GM19099 (cell line): ENCODE measurements around the gene SEMA7A.

Source experiments
- POLR2A ChIP-seq: IDR thresholded peaks from 3 replicates; pipeline ENCODE4 v1.6.1; 2011; ENCODE audit warnings: low read depth; ENCODE audit not compliant: insufficient read length; ENCODE audit errors: extremely low read depth

Gene SEMA7A

DNA sequence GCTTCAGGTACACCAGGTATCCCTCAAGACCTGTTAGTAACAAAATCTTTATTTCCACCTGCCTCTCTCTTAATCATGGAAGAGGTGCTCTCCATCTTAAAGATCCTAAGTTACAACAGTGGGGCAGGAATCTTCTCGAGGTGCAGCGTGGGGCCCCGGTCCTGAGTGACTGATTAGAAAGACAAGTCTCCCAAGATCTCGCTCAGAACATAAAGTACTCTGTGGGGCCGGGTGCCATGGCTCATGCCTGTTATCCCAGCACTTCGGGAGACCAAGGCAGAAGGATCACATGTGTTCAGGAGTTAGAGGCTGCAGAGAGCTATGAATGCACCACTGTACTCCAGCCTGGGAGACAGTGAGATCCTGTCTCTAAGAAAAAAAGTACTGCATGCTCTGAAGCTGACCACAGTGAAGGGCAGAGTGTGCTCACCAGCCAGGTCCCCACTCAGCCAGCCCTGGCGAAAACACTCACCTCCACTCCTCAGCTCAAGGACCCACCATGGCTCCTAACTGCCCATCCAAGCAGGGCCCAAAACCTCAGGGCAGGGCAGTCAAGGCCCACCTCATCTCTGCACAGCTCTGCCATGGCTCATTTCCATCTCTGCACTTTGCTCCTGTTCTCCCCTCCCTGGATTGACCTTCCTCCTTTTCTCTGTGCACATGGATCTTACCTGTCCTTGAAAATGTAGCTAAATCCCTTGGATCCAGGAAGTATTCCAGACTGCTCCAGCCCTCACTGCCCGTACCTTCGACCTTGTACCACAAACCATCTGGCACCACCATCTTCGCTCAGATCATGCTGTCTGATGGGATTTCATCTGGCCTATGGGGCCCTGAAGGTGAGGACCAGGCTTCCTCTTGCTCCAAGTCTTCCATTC lies 7.1 kb downstream of the SEMA7A start:
- peak; percentile 26 for TF ChIP-seq POLR2A

GRCh38 chr15:74425630-74426029 lies 8.1 kb downstream of the SEMA7A start:
- no peak for TF ChIP-seq POLR2A

DNA sequence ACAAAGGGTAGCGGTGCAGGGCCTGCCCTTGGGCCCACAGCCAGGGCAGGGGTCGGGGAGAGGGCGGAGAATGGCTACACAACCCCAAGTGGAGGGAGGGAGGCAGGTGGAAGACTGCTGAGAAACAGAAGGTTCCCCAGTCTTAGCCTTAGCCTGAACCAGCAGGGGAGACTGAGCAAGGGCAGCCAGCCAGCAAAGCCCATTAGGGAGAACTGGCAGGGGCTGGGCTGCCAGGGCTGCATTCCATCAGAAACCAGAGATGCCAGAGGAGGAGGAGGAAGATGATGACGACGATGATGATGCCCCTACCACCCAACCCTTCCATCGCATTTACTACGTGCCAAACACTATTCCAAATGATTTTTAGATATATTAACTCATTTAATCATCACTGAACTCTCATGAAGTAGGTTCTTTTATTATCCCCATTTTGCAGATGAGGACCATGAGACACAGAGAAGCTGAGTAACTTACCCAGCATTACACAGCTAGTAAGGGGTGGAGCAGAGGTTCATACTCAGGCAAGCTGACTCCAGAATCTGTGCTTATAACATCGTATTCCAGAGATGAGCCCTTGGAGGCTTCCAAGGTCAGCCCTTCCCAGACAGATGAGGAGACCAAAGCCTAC lies 8.7 kb downstream of the SEMA7A start:
- TF ChIP-seq POLR2A: no peak

GRCh38 chr15:74423431-74424257 lies 10.1 kb downstream of the SEMA7A start:
- TF ChIP-seq POLR2A: peak; percentile 7

- peak; percentile 17 for TF ChIP-seq POLR2A
Observed at GRCh38 chr15:74422652-74423430, 10.9 kb downstream of the SEMA7A start.

DNA sequence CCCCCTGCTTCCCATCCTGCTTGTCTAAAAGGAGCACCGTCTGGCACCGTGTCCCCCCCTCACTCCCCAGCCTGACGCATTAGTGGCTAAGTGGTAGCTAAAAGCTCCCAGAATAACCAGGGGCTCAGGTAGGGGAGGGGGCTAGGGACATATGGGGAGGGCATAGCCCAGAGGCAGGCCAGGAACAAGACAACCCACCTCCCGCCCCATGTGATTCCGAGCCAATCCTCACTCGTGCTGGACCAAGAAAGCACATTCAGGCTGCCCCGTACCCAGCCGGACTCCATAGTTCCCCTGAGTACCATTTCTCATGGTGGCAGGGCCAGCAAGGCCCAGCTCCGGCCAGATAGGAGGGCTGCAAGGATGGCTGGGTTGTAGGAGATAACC lies 11.5 kb downstream of the SEMA7A start:
- TF ChIP-seq POLR2A: no peak

- TF ChIP-seq POLR2A: no peak
Observed at GRCh38 chr15:74421302-74422245, 12.2 kb downstream of the SEMA7A start.

GRCh38 chr15:74420193-74420905 lies 13.4 kb downstream of the SEMA7A start:
- TF ChIP-seq POLR2A: no peak

DNA sequence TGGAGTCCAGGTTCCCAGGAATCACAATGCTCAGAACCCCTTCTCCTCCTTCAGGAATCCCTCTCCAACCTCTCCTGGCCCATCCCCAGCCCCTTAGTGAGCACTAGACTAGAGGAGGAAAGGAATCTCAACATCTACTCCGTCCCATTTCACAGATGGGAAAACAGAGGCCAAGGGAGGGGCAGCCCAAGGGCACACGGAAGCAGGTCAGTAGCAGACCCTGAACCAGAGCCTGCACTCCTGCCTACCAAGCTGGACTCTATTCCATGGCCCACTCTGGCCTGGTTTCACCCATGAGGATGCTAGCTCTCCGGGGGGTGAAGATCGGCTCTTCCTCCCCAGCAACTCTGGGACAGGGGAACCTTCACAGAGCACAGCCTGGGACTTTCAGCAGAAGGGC lies 14.3 kb downstream of the SEMA7A start:
- TF ChIP-seq POLR2A: no peak

DNA sequence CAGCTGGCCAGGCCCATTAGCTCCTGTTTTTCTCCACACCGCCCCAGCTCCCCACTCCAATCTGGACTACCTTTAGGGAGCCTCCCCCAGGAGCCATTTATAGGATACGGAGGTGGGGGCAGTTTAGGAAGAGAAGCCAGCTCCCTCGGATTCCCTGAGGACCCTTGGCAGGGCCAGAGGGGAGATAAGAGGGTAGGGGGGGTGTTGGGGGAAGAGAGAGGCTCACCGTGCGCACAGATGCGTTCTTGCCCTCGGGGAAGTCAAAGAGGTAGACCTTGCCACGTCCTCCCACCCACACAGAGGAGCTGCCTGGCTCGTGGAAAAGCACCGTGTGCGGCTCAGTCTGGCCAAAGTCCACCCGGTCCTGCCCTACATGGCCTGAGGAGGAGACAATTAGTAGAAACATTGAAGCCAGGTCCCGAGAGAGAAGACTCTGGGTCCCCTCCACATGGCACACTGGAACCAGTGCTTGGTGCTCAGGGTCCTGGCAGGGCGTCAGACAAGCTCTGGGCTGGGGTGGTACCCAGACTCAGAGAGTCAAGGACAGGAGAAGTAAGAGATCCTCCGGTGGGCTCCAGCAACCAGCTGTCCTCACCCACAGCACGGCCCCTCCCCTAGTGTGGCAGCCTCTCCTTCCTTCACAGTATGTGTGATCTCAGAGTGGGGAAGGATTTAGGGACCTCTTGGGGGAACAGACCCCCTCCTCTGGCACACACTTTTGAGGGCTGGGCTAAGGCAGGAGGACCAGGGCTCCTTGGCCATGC lies 15.0 kb downstream of the SEMA7A start:
- TF ChIP-seq POLR2A: no peak

DNA sequence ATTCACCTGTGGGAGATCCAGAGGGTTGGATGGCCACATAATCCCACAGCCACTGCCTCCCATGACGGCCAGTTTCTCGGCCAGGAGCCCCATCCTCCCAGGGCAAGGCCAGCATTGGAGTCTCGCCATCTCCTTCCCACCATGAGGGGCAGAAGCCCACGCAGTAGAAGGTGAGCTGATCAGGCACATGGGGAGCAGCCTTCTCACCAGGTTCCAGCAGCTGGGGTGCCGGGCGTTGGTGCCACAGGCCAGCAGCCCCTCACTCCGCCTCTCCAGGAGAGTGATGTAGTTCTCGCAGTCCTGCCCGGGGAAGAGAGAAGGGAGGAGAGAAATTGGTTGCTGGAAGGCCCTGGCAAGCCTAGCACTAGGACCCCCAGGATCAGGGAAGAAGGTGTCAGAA lies 16.1 kb downstream of the SEMA7A start:
- no peak for TF ChIP-seq POLR2A

GRCh38 chr15:74417225-74417624 lies 16.5 kb downstream of the SEMA7A start:
- no peak for TF ChIP-seq POLR2A
